Fibroblast of the aortic adventitia (primary cell): ENCODE data around the gene PCOLCE2. TPM values are rescaled to one million over a fixed set of nuclear protein-coding genes. Genes with fewer than 3 reads are reported as not detected.
A peak's percentile ranks its signal among the peaks of the same experiment; 100 is the strongest.
"Not testable (repeated sequence)": the region's sequence is repeated elsewhere in the genome, so short reads cannot be mapped to it uniquely, and the experiment has no call there.

Experiments used
- DNase-seq: peaks from one replicate; pipeline ENCODE4 v3.0.0-alpha.2; 2010; ENCODE audit warnings: low read depth
- H3K4me3 ChIP-seq: 2 replicates; pipeline ENCODE4 v1.5.1; 2011; ENCODE audit warnings: low read depth, mild to moderate bottlenecking, control low read depth, low read length, moderate library complexity
- total RNA-seq: library from RNA; depleted of rRNA; stranded (reverse); fragments of >200 nt; gene quantifications from 2 replicates; pipeline ENCODE4 v1.2.3, GENCODE V29; 2012; ENCODE audit warnings: low replicate concordance
- TF ChIP-seq, protein P1 (sequence below): IDR thresholded peaks from 2 replicates; pipeline ENCODE4 v1.5.1; 2011; ENCODE audit warnings: mild to moderate bottlenecking, low read length, control low read depth, inconsistent platforms; ENCODE audit not compliant: insufficient read depth

PCOLCE2 gene
- total RNA-seq, 1 donor: 98.4 TPM

DNA sequence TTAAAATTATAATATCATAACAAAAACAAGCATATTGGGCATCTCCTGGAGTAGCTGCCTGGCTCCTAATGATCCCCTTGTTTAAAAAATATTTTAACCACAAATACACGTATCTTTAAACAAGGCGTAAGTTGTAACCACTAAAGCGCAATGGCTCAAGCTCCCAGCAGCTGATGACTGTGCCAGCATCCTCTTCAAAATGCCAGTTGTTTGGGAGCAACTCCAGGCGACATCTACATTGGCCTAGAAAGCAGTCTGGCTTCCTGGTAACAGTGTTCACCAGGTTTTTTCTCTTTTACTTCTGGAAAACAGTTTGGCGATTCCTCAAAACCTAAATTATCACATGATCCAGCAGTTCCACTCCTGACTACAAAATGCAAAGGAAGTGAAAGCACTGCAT, 13.8 kb downstream of the PCOLCE2 start:
- no peak for DNase-seq
- no peak overlapping the region for H3K4me3 ChIP-seq
- TF ChIP-seq, protein P1, sequence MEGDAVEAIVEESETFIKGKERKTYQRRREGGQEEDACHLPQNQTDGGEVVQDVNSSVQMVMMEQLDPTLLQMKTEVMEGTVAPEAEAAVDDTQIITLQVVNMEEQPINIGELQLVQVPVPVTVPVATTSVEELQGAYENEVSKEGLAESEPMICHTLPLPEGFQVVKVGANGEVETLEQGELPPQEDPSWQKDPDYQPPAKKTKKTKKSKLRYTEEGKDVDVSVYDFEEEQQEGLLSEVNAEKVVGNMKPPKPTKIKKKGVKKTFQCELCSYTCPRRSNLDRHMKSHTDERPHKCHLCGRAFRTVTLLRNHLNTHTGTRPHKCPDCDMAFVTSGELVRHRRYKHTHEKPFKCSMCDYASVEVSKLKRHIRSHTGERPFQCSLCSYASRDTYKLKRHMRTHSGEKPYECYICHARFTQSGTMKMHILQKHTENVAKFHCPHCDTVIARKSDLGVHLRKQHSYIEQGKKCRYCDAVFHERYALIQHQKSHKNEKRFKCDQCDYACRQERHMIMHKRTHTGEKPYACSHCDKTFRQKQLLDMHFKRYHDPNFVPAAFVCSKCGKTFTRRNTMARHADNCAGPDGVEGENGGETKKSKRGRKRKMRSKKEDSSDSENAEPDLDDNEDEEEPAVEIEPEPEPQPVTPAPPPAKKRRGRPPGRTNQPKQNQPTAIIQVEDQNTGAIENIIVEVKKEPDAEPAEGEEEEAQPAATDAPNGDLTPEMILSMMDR: no peak

DNA sequence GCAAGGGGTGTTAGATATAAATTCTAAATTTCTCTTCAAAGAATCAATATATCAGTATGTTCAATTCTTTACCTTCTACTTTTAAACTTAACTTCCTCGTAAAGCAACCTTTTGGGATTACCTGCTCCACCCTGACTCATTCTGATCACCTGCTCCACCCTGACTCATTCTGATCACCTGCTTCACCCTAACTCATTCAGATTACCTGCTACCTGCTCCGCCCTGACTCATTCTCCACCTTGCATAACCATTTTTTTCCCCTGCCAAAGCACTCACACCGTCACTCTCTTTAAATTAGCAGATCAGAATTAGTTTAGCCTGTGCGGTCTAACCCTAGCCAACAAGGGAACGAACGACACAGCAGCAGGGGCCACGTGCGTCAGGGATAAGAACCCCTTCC, 20.5 kb downstream of the PCOLCE2 start:
- not testable (repeated sequence) for DNase-seq, H3K4me3 ChIP-seq

DNA sequence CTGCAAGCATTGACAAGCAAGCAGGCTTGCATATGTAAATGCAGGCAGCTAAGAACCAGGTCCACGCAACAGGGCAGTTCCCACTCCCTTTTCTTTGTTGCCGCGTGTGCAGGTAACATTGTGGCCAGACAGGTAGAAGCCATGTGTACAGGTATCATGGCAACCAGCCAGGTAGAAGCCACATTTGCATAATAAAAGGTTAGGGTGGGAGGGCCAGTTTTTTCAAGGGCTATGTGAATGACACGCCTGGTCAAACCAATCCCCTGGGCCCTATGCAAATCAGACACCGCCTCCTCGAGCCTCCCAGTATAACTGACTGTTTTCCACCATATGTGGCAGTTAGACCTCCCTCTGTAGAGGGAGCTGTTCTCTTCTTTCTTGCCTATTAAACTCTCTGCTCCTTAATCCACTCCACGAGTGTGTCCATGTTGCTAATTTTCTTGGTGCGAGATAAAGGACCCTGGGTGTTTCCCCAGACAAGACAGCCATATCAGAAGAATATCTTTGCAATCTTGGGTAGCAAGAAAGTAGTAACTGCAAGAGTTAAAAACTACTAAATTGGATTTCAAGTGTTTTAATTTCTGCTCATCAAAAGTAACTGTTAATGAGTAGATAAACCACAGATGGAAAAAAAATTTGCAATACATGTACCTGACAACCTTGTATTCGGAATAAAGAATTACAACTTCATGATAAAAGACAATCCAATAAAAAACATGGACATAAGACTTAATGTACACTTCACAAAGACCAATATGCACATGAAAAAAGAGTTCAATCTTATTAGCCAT, 21.8 kb downstream of the PCOLCE2 start:
- H3K4me3 ChIP-seq: no peak overlapping the region
- TF ChIP-seq, protein P1: no peak
- no peak for DNase-seq

DNA sequence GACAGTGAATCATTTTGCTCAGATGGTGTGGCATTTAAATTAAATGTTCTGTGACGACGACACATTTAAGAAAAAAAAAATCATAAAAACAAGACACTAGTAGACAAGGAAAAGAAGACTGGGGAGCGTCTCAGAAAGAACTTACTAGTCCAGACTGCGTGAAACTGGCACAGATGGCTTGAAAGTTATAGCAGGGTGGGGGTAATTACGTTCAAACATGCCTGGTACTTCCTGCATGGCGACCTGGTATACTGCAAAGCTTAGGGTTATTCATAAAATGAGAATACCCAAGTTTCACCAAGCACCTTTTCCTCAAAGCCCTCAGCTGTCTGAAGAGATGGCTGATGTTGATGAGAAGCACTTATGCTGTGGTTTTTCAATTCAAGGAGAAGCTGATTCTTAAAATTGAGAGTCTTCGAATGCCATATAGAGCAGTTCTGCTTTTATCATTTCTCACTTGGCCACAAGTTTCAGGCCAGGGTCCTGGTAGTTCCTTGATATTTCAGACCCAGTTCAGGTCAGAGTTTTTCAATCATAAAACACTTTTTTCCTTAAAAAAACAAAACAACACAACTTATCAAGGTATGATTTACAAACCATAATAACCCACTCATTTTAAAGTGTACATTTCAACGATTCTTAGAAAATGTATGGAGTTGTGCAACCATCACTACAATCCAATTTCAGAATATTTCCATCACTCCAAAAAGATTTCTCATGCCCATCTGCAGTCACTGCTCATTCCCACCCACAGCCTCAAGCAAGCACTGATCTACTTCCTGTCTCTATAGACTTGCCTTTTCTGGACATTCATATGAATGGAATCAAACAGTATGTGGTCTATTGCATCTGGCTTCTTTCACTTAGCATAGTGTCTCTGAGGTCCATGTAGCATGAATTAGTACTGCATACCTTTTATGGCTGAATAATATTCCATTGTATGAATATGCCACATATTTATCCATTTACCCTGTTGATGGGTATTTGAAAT, 24.7 kb downstream of the PCOLCE2 start:
- TF ChIP-seq, protein P1: no peak
- DNase-seq: no peak
- H3K4me3 ChIP-seq: no peak overlapping the region

DNA sequence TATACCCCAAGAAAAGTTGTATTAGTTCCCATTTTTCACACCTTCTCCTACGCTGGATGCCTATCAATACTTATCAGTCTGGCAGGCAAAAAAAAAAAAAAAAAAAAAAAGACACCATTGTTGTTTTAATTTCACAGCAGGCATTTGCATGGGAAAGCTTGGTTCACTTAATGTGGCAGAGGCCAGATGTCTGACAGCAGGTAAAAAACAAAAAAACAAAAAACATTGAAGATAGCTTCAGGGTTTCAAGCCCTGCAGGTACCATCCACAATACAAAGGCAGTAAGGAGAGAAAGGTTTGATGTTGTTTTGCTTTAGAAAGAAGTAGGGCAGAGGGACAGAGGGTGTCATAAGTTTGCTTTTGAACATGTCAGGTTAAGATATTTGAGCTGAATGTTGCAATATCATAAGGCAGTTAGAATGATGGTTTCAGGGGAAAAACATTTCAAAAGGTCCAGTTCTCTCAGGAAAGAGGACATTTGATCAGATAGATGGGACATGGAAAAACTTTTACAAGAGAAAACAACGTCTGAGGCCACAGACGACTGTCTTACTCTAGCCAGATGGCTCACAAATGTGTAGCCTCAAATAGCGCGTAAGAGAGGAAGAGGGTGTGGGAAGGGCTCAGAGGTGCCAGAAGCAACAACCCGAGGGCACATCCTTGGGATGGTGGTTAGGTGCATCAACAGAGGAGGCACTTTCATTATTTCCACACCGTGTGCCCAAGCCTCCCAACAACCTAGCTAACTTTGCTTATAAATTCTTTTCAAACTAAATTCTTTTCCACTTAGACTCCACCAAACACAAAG, 25.7 kb downstream of the PCOLCE2 start:
- TF ChIP-seq, protein P1: no peak
- peak; percentile 43 for DNase-seq
- no peak overlapping the region for H3K4me3 ChIP-seq

DNA sequence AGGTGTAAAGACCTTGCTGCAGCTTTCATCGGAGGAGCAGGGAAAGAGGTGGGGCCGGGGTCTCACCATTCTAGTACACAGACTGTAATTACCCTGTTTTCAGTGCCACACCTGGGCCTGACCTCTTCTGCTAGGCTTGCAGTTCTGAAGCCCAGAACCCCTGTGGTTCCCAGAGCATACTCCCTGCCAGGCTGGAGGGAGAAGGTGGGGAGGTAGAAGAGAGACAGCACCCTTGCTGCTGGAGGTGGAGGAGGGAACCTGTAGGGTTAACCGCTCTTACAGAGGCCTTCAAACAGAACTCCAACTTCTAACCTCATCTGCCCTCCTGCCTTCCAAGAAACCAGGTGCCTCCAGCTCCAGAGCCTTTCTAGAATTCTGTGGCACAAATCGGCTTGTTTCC, 27.0 kb downstream of the PCOLCE2 start:
- TF ChIP-seq, protein P1: no peak
- no peak for DNase-seq
- H3K4me3 ChIP-seq: no peak overlapping the region
